ENCODE measurements around the gene SORCS1. TPM values are rescaled to one million over a fixed set of nuclear protein-coding genes. Genes with fewer than 3 reads are reported as not detected.

The SORCS1 gene
- polyA plus RNA-seq, 3 donors: 0.09 TPM; not detected in 2

DNA sequence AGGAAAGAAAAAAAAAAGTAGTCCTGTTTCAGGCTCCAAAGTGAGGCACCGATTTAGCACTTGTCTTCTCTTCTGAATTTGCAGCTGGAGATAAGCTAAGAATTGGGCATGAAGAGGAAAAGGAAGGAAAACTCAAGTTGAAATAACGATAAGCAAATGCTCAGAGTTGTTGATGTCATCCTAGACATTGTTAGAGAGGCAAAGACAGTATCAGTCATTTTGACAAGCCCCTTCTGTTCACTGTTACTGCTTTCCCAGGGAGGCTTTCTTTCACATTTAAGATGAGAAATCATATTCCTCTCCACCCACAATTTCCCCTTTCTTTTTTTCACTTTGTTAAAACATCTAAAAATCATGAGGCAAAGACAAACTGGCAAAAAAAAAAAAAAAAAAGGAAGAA is 41.8 kb downstream of the SORCS1 start:
- Histone ChIP-seq H2AFZ (ENCODE audit: insufficient read depth, low read depth, low read length, poor library complexity, severe bottlenecking) (no peak overlapping the region), H3K4me2 (replicated peaks; ENCODE audit: extremely low read depth, low read length, poor library complexity, severe bottlenecking) (no peak overlapping the region), H3K9ac (ENCODE audit: insufficient read depth, low read length, poor library complexity, severe bottlenecking) (no peak overlapping the region), H3K27me3 (ENCODE audit: control insufficient read depth in 2 of 2, insufficient read depth in 2 of 2, low read length in 2 of 2) (no peaks in the 10 kb centered on the region), H4K20me1 (ENCODE audit: insufficient read depth, low read length) (no peaks in the 10 kb centered on the region), H3K36me3 (replicated peaks in 1 of 2; ENCODE audit: control insufficient read depth in 1 of 2, insufficient read depth in 2 of 2, low read length in 2 of 2) (no peaks in the 10 kb centered on the region), H3K9me3 (replicated peaks in 1 of 2; ENCODE audit: control insufficient read depth in 1 of 2, insufficient read depth in 1 of 2, low read length in 2 of 2) (no peaks in the 10 kb centered on the region), H3K4me3 (replicated peaks in 1 of 3; ENCODE audit: low read depth in 2 of 3, low read length in 3 of 3) (no peak overlapping the region), H3K27ac (ENCODE audit: low read depth in 1 of 2, low read length in 2 of 2) (no peak overlapping the region), H3K4me1 (ENCODE audit: control insufficient read depth in 1 of 2, insufficient read depth in 2 of 2, low read length in 2 of 2) (no peaks in the 10 kb centered on the region), H3K79me2 (ENCODE audit: insufficient read depth, low read length) (no peaks in the 10 kb centered on the region)
- intact Hi-C loops (cut with micrococcal nuclease): no loop called here
- no peaks in the 10 kb centered on the region for H3K4me1 Mint-ChIP-seq
- TF ChIP-seq, protein P1, sequence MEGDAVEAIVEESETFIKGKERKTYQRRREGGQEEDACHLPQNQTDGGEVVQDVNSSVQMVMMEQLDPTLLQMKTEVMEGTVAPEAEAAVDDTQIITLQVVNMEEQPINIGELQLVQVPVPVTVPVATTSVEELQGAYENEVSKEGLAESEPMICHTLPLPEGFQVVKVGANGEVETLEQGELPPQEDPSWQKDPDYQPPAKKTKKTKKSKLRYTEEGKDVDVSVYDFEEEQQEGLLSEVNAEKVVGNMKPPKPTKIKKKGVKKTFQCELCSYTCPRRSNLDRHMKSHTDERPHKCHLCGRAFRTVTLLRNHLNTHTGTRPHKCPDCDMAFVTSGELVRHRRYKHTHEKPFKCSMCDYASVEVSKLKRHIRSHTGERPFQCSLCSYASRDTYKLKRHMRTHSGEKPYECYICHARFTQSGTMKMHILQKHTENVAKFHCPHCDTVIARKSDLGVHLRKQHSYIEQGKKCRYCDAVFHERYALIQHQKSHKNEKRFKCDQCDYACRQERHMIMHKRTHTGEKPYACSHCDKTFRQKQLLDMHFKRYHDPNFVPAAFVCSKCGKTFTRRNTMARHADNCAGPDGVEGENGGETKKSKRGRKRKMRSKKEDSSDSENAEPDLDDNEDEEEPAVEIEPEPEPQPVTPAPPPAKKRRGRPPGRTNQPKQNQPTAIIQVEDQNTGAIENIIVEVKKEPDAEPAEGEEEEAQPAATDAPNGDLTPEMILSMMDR (IDR thresholded peaks at IDR 0.05): no peak
- H3K27ac Mint-ChIP-seq: no peak overlapping the region
- H3K36me3 Mint-ChIP-seq: no peaks in the 10 kb centered on the region
- no peak for DNase-seq
- peaks cover 0 to 3% (median 0%) of the 10 kb centered on the region in 7 donors for H3K9me3 Mint-ChIP-seq
- WGBS (ENCODE audit: insufficient coverage): no CpG with 5 or more reads among the region's 2 CpGs
- H3K27me3 Mint-ChIP-seq (ENCODE audit: low read depth in 3 of 3): peaks cover 3 to 5% (median 3%) of the 10 kb centered on the region in 3 donors
- no peak overlapping the region for H3K4me3 Mint-ChIP-seq

DNA sequence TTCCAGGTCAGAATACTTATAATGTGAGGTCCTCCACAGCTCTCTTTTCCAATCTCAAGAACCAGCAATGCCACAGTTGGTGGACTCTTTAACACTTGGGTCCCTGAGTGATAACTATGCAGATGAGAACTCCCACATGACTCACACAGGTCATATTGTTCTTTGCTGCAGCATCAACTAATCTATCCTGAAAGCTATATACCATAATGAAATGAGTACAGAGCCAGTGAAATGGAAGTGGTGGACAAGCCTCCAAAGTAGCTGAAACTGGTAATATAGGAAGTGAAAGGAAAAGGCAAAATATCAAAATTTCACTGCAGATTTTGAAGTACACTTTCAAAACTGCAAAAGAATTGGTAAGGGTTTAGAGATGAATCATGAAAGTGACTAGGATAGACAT is 45.6 kb downstream of the SORCS1 start:
- Histone ChIP-seq H3K9me3 (replicated peaks in 1 of 2; ENCODE audit: control insufficient read depth in 1 of 2, insufficient read depth in 1 of 2, low read length in 2 of 2) (no peaks in the 10 kb centered on the region), H3K4me3 (replicated peaks in 1 of 3; ENCODE audit: low read depth in 2 of 3, low read length in 3 of 3) (no peak overlapping the region), H3K27ac (ENCODE audit: low read depth in 1 of 2, low read length in 2 of 2) (no peak overlapping the region), H4K20me1 (ENCODE audit: insufficient read depth, low read length) (no peaks in the 10 kb centered on the region), H3K9ac (ENCODE audit: insufficient read depth, low read length, poor library complexity, severe bottlenecking) (no peak overlapping the region), H2AFZ (ENCODE audit: insufficient read depth, low read depth, low read length, poor library complexity, severe bottlenecking) (no peak overlapping the region), H3K79me2 (ENCODE audit: insufficient read depth, low read length) (no peaks in the 10 kb centered on the region), H3K4me1 (ENCODE audit: control insufficient read depth in 1 of 2, insufficient read depth in 2 of 2, low read length in 2 of 2) (no peaks in the 10 kb centered on the region), H3K27me3 (ENCODE audit: control insufficient read depth in 2 of 2, insufficient read depth in 2 of 2, low read length in 2 of 2) (no peaks in the 10 kb centered on the region), H3K4me2 (replicated peaks; ENCODE audit: extremely low read depth, low read length, poor library complexity, severe bottlenecking) (no peak overlapping the region), H3K36me3 (replicated peaks in 1 of 2; ENCODE audit: control insufficient read depth in 1 of 2, insufficient read depth in 2 of 2, low read length in 2 of 2) (no peaks in the 10 kb centered on the region)
- no peak for DNase-seq
- peaks cover 0 to 3% (median 0%) of the 10 kb centered on the region in 7 donors for H3K9me3 Mint-ChIP-seq
- H3K27ac Mint-ChIP-seq: no peak overlapping the region
- intact Hi-C loops (cut with micrococcal nuclease): no loop called here
- H3K4me3 Mint-ChIP-seq: no peak overlapping the region
- no peaks in the 10 kb centered on the region for H3K36me3 Mint-ChIP-seq
- H3K4me1 Mint-ChIP-seq: no peaks in the 10 kb centered on the region
- TF ChIP-seq, protein P1 (IDR thresholded peaks at IDR 0.05): no peak
- peaks cover 2% of the 10 kb centered on the region in 3 donors for H3K27me3 Mint-ChIP-seq (ENCODE audit: low read depth in 3 of 3)

Measured in CD14-positive monocyte (primary cell).